Stomach (tissue), 4 donors: ENCODE results near the gene DYNC1H1.

Source experiments
- CTCF ChIP-seq, 7 experiments: fragments of 450-650 bp in 4 of 7; fragments of 200-600 bp in 3 of 7; sonication (generic) in 3 of 7; IDR thresholded peaks; one replicate each; pipeline ENCODE4 v1.5.1; 2016 to 2019; ENCODE audit warnings: antibody characterized with exemption in 7 of 7, control low read depth in 2 of 7, mild to moderate bottlenecking in 1 of 7
- EP300 ChIP-seq: sonication (generic); formaldehyde crosslinking; IDR thresholded peaks from one replicate; pipeline ENCODE4 v1.6.1; 2017; ENCODE audit warnings: antibody characterized with exemption
- POLR2AphosphoS5 ChIP-seq, 3 donors: sonication (generic); formaldehyde crosslinking; IDR thresholded peaks; one replicate each; pipeline ENCODE4 v1.6.1; 2016; ENCODE audit warnings: antibody characterized with exemption in 3 of 3

GRCh38 chr14:101956179-101956885 lies 8.0 kb upstream of the DYNC1H1 start:
- no peak for TF ChIP-seq EP300
- TF ChIP-seq POLR2AphosphoS5 (IDR thresholded peaks at IDR 0.05) = no peak
- no peak for TF ChIP-seq CTCF (IDR thresholded peaks at IDR 0.05)
